Measurements from ENCODE around the gene DLST.

Gene DLST

GRCh38 chr14:74937171-74937570, 55.5 kb downstream of the DLST start:
- no peak for FAIRE-seq
- DNase-seq (ENCODE audit: low spot score): no peak

GRCh38 chr14:74938531-74939495, 57.1 kb downstream of the DLST start:
- peak; percentile 85 for FAIRE-seq
- no peak for DNase-seq (ENCODE audit: low spot score)

DNA sequence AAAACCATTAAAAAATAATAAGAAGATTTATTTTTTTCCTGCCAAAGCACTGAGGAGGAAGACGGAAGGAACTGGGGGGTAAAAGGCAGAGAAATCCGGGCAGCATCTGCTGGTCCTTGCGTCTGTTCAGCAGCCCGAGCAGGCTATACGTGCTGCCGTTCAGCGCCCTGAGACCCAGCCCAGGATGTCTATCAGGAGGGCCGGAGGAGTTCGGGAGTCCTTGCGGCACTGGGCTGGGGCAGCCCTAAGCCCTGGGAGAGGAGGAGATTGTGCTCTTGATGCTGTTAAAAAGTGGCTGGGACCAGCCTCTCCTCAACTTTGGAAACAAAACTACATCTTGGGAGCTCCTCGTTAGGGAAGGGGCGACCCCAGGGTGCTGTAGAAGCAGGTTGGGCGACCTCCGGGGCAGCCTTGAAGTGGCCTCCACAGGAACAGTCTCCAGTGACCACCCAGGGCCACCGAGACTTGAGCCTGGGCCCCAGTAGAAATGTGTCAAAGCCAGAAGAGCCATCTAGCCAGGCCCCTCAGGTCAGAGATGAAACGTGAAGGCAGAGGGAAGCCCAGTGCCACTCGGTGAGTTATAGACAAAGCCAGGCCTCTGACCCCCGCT, 59.3 kb downstream of the DLST start:
- DNase-seq (ENCODE audit: low spot score) (no peak), FAIRE-seq (no peak)

GRCh38 chr14:74941676-74942097, 60.0 kb downstream of the DLST start:
- no peak for FAIRE-seq
- DNase-seq (ENCODE audit: low spot score): no peak

- no peak for FAIRE-seq
- DNase-seq (ENCODE audit: low spot score): no peak
Observed at GRCh38 chr14:74942181-74942580, 60.5 kb downstream of the DLST start.

- FAIRE-seq (no peak), DNase-seq (ENCODE audit: low spot score) (no peak)
Observed at GRCh38 chr14:74942608-74943007, 60.9 kb downstream of the DLST start.

GRCh38 chr14:74945261-74945851, 63.6 kb downstream of the DLST start:
- DNase-seq (ENCODE audit: low spot score) (peak; percentile 65), FAIRE-seq (no peak)

GRCh38 chr14:74945852-74946658, 64.3 kb downstream of the DLST start:
- peak; percentile 89 for DNase-seq (ENCODE audit: low spot score)

DNA sequence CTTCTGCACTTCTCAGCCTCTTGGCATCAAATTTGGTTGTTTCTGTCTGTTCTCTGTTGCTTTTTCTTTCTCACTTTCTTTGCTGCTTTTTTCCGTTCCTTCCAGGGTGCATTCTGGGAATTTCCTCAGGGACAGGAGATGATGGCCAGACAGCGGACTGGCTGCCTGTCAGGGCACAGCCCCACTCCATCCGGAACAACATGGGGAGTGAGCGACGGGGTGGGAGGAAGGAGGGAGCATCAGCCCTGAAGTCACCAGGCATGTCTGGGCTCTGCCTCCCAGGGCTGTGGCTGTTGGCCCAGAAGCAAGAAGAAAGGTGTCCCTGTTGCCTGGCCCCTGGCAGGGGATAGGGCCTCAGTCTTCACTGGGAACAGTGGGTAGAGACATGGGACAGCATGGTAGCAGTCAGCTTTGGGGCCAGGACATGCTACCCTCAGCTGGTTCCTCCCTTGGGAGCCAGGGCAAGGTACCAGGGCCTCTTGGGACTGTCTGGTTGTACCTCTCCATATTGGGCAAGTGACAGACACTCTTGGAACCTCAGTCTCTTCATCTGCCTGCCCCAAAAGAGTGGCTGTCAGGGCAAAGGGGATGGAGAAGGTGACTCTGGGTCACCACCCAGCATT, 65.1 kb downstream of the DLST start:
- FAIRE-seq: peak; percentile 30
- DNase-seq (ENCODE audit: low spot score): no peak

More at GRCh38 chr14:74945852-74946658, 64.3 kb downstream of the DLST start:
- peak; percentile 74 for FAIRE-seq

DNA sequence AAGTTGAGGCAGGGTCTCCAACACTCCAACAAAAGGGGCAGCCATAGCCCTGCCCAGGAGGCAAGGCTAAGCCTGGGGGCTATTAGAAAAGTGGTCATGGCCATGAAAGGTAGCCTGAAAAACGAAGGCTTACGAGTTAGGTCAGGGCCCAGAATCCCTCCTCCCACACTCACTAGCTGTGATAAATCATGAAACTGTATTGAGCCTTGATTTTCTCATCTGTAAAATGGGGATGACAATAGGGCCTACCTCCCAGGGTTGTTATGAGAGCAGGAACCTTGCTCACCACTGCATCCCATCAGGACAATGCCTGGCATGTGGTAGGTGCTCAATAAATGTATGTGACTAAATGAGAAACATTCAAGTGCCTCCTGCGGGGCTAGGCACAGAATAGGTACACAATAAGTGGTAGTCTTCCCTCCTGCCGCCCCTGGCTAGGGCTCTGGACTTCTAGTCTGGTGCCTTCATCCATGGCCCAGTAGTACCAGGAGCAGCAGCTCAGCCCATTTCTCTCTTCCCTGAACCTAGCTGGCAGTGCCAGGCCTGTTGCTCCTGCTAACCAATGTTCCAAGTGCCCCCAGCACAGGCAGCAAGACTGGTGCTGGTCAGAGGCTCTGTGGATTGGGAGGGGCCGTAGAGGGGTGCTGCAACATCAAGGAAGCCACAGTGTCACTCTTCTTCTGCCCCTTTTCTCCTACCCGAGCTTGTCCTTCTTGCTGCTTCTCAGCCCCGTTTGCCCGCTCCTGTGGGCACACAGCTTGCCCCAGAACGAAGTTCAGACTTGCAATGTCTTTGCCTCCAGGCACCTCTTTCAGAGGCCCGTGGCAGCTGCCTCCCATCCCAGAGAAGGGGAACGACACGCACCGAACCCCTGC, 65.9 kb downstream of the DLST start:
- FAIRE-seq (no peak), DNase-seq (ENCODE audit: low spot score) (no peak)

DNA sequence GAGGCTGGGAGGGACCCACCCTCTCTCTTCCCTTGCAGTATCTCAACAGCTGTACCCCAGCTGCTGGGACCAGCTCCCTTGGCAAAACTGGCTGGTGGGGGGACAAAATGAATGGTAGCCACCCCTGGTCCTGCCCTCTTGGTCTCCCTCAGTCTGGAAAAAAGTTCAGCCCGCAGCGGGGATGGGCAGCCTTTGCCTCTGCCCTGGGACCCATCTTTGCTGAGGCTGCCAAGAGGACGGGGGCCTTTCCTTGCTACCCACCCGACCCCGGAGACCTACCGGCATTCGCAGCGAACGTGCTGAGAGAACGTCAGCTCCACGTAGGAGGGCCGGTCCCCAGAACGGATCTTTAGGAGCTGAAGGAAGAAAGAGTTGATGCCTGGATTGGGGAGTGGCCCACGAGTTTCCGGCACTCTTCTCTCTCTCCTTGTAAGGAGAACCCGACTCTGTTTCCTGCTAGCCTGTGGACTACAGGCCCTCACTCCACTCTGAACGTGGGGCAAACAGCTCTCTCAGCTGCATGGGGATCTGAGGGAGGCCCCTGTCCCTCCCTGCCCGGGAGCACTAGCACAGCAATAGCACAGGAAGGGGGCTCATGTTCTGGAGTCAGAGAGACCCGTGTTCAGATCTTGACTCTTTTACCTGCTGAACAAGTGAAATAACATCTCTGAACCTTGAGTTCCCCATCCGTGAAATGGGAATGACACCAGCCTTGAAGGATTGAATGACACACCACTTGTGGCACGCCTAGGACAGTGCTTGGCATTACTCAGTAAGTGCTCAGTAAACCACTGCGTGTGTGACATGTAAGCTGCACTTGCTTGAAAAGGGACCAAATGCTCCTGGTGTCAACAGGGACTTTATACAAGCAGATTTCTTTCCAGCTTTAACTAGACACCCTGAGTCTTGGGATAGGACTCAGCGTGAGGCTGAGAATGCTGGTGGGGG, 66.8 kb downstream of the DLST start:
- DNase-seq (ENCODE audit: low spot score) (no peak), FAIRE-seq (no peak)

DNA sequence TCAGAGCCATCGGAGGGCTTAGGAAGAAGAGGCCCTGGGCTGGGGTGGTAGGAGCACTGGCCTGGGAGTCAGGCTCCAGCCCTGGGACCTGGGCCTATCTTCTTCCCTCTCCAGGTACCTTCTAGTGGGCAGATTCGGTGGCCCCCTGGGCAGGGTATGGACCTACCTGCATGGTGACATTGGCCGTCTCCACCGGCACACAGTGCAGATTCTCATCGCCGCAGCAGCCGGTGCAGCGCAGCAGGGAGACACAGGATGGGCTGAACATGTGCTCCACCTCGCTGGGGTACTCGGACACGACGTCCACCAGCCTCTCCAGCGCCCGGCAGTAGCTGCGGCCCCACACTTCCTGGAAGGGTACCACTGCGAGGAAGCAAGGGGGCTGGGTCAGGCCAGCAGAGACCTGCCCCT, 67.5 kb downstream of the DLST start:
- DNase-seq (ENCODE audit: low spot score) (no peak), FAIRE-seq (no peak)

- DNase-seq (ENCODE audit: low spot score): no peak
- peak; percentile 46 for FAIRE-seq
Observed at GRCh38 chr14:74949859-74950573, 68.3 kb downstream of the DLST start.

- no peak for FAIRE-seq
- DNase-seq (ENCODE audit: low spot score): no peak
Observed at GRCh38 chr14:74950795-74951442, 69.2 kb downstream of the DLST start.

DNA sequence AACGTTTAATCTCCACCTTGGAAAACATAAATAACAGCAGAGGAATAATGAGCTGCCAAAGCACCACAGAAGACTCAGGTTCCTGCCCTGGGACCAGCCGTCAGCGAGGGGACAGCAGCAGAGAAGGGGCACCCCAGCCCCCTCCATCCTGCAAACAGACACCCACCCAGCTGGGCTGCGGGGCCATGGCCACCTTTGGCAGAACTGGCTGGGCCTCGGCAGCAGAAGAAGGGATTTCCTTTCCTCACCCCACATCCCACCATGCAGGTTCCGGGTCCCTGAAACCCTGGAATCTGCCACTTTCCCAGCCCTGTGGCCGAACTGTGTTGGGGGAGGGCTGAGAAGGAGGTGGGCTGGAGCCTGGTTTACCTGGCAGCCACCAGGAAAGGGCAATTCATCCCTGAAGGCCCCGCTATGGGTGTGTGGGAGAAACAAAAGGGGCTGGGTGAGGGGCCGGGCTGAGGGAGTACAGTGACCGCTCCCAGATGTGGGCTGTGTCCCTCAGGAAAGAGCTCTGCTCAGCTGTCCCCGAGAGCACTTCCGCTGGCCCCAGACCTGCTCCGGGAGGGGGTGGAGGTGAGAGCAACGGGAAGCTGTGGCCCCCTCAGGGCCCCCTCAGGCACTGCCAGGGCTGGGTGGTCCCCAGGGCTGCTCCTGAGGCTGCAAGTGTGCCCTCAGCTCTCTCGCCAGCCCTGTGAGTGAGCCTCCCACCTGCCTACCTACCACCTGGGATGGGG, 69.9 kb downstream of the DLST start:
- FAIRE-seq: no peak
- no peak for DNase-seq (ENCODE audit: low spot score)

DNA sequence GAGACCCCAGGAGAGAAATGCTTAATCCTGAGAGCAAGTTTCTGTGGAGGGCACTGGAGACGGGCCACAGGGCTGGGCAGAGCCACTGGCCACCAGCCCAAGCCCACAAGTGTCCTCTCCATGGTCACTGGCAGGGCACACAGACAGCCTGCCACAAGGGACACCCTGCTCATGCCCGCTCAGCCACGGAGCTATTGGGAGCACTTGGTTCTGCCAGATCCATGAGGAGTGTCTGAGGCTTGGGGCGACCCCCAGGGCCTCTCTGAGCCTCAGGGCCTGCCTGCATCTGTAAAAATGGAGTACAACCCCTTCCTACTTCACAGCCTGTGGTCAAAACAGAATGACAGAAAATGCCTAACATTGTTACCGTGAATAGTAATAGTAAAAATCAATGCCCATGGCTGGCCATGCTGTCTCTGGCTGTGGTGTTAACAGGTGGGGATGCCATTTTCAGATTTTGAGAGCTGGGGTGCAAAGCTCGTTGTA, 70.5 kb downstream of the DLST start:
- FAIRE-seq: no peak
- no peak for DNase-seq (ENCODE audit: low spot score)
